Ishikawa (cell line): Measurements from ENCODE around the gene PARP1.

ENCODE experiments used
- CEBPB ChIP-seq: IDR thresholded peaks from 2 replicates; pipeline ENCODE4 v1.6.1; 2012
- CREB1 ChIP-seq: IDR thresholded peaks from 2 replicates; pipeline ENCODE4 v1.6.1; 2012; ENCODE audit warnings: low read depth
- EGR1 ChIP-seq: IDR thresholded peaks from 2 replicates; pipeline ENCODE4 v1.6.1; 2012
- EP300 ChIP-seq: IDR thresholded peaks from 2 replicates; pipeline ENCODE4 v1.6.1; 2012; ENCODE audit warnings: borderline replicate concordance
- FOXM1 ChIP-seq: IDR thresholded peaks from 2 replicates; pipeline ENCODE4 v1.6.1; 2012; ENCODE audit warnings: low read depth, borderline replicate concordance
- NFIC ChIP-seq: IDR thresholded peaks from 2 replicates; pipeline ENCODE4 v1.6.1; 2012
- RAD21 ChIP-seq: IDR thresholded peaks from 2 replicates; pipeline ENCODE4 v1.6.1; 2012; ENCODE audit warnings: low read depth
- TAF1 ChIP-seq: IDR thresholded peaks from 2 replicates; pipeline ENCODE4 v1.6.1; 2012; ENCODE audit warnings: low read depth, mild to moderate bottlenecking
- TCF12 ChIP-seq: IDR thresholded peaks from 2 replicates; pipeline ENCODE4 v1.6.1; 2012; ENCODE audit warnings: low read depth
- TEAD4 ChIP-seq: IDR thresholded peaks from 2 replicates; pipeline ENCODE4 v1.6.1; 2012
- YY1 ChIP-seq: IDR thresholded peaks from 2 replicates; pipeline ENCODE4 v1.6.1; 2012; ENCODE audit warnings: low read depth
- ZBTB7A ChIP-seq: IDR thresholded peaks from 2 replicates; pipeline ENCODE4 v1.6.1; 2012; ENCODE audit warnings: low read depth
- TF ChIP-seq, protein P1 (sequence below): IDR thresholded peaks from 2 replicates; pipeline ENCODE4 v1.6.1; 2012
- TF ChIP-seq, protein P2 (sequence below): IDR thresholded peaks from 2 replicates; pipeline ENCODE4 v1.6.1; 2012; ENCODE audit warnings: low read depth, mild to moderate bottlenecking
- TF ChIP-seq, protein P3 (sequence below): IDR thresholded peaks from 2 replicates; pipeline ENCODE4 v1.6.1; 2012

PARP1 gene

DNA sequence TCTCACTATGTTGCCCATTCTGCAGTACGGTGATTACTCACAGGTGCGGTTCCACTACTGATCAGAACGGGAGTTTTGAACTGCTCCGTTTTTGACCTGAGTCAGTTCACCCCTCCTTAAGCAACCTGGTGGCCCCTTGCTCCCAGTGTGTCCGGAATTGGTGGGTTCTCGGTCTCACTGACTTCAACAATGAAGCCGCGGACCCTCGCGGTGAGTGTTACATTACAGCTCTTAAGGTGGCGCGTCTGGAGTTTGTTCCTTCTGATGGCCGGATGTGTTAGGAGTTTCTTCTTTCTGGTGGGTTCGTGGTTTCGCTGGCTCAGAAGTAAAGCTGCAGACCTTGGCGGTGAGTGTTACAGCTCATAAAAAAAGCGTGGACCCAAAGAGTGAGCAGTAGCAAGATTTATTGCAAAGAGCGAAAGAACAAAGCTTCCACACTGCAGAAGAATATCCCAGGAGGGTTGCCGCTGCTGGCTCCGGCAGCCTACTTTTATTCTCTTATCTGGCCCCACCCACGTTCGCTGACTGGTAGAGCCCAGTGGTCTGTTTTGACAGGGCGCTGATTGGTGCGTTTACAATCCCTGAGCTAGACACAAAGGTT lies 17.6 kb upstream of the PARP1 start:
- TF ChIP-seq CEBPB (no peak), EGR1 (no peak), RAD21 (no peak), TEAD4 (no peak), FOXM1 (no peak)

DNA sequence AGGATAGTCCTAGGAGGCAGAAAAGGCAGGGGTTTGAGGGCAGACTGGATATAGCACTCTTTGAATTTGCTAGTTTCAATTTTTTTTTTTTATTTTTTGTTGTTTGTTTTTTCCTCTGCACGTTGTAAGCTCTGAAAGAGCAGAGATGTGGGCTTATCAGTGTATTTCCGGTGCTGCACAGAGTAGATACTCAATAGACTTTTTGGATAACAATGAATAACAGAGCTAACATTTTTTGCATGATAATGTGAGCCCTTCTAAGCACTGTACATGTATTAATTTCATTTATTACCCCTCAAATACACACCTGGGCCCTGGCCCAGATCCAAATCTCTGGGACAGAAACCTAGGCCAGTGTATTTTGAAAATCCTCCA lies 17.1 kb upstream of the PARP1 start:
- TF ChIP-seq FOXM1 (no peak), TCF12 (no peak), EP300 (no peak), EGR1 (no peak), TEAD4 (no peak), RAD21 (no peak), ZBTB7A (no peak), NFIC (no peak), TAF1 (no peak)
- TF ChIP-seq, protein P1, sequence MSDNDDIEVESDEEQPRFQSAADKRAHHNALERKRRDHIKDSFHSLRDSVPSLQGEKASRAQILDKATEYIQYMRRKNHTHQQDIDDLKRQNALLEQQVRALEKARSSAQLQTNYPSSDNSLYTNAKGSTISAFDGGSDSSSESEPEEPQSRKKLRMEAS = no peak
- TF ChIP-seq, protein P2, sequence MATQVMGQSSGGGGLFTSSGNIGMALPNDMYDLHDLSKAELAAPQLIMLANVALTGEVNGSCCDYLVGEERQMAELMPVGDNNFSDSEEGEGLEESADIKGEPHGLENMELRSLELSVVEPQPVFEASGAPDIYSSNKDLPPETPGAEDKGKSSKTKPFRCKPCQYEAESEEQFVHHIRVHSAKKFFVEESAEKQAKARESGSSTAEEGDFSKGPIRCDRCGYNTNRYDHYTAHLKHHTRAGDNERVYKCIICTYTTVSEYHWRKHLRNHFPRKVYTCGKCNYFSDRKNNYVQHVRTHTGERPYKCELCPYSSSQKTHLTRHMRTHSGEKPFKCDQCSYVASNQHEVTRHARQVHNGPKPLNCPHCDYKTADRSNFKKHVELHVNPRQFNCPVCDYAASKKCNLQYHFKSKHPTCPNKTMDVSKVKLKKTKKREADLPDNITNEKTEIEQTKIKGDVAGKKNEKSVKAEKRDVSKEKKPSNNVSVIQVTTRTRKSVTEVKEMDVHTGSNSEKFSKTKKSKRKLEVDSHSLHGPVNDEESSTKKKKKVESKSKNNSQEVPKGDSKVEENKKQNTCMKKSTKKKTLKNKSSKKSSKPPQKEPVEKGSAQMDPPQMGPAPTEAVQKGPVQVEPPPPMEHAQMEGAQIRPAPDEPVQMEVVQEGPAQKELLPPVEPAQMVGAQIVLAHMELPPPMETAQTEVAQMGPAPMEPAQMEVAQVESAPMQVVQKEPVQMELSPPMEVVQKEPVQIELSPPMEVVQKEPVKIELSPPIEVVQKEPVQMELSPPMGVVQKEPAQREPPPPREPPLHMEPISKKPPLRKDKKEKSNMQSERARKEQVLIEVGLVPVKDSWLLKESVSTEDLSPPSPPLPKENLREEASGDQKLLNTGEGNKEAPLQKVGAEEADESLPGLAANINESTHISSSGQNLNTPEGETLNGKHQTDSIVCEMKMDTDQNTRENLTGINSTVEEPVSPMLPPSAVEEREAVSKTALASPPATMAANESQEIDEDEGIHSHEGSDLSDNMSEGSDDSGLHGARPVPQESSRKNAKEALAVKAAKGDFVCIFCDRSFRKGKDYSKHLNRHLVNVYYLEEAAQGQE = no peak
- TF ChIP-seq, protein P3, sequence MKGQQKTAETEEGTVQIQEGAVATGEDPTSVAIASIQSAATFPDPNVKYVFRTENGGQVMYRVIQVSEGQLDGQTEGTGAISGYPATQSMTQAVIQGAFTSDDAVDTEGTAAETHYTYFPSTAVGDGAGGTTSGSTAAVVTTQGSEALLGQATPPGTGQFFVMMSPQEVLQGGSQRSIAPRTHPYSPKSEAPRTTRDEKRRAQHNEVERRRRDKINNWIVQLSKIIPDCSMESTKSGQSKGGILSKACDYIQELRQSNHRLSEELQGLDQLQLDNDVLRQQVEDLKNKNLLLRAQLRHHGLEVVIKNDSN = no peak

DNA sequence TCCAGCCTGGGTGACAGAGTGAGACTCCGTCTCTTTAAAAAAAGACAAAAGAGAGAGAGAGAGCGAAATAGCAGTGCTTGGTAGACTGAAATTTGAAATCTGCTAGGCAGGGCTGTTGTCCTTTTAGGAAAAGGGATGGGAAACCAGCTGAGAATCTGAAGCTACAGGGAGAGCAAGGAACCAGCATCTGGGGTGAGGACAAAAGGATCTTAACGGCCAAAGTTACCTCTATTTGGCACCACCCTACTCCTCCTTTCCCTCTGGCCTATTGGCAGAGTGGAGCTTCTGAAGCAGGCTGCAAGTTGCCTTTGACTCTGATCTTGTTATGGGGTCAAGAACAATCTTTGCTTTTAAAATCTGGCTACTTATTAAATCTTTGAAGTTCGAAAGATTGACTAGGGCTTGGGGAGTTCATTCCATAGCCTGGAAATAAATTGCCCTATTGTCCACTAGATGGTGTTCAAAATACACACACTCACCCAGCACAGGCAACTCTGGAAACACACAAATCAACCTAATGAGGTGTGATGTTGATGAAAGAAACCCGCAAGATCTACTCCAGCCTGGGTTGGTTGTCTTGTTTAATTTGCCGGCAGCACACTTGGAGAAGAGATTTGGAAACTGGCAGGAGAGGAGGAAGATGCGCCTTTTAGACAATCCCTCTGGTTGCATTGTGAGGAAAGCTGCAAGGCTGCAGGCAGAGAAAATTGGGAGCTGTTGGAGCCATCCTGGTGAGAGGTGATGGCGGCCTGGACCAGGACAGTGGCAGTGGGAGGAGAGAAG lies 16.5 kb upstream of the PARP1 start:
- TF ChIP-seq RAD21 (peak; percentile 75), EP300 (no peak)
- TF ChIP-seq, protein P1 = no peak

DNA sequence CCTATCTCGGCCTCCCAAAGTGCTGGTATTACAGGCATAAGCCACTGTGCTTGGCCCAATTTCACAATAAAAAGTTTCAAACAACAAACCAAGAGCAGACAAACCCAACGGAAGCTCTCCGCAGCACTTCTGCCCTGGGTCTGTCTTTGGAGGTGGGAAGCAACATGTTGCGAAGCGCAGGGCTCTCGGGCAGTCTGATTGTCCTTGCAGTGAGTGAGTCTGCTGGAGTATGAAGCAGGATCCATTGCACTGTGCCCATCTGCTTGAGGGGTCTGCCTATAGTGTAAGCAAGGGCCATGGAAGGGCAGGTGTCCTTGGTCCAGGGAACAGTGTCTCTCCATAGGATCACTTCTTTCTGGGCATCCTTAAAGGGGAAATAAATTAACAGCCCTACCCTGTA lies 14.6 kb upstream of the PARP1 start:
- TF ChIP-seq, protein P3 = no peak
- TF ChIP-seq EP300 = no peak
- no peak for TF ChIP-seq TEAD4
- TF ChIP-seq EGR1 = no peak
- TF ChIP-seq CEBPB = no peak
- TF ChIP-seq TCF12 = no peak
- TF ChIP-seq TAF1 = no peak
- no peak for TF ChIP-seq RAD21
- TF ChIP-seq, protein P1 = no peak
- TF ChIP-seq FOXM1 = no peak
- TF ChIP-seq YY1 = no peak
- no peak for TF ChIP-seq ZBTB7A

DNA sequence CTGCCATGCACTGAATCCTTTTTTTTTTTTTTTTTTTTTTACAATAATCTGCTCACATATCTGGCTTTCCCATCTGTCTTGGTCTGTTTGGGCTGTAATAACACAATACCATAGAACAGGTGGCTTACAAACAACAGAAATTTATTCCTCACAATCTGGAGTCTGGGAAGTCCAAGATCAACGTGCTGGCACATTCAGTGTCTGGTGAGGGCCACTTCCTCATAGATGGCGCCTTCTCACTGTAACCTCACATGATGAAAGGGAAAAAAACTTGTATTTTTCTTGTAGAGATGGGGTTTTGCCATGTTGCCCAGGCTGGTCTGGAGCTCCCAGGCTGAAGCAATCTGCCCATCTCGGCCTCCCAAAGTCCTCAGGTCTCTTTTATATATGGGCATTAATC lies 13.0 kb upstream of the PARP1 start:
- TF ChIP-seq CREB1 (no peak), TEAD4 (no peak), NFIC (no peak), FOXM1 (no peak), CEBPB (no peak), EP300 (no peak), TCF12 (no peak), YY1 (no peak), TAF1 (no peak), RAD21 (no peak), ZBTB7A (no peak), EGR1 (no peak)
- TF ChIP-seq, protein P2 = no peak
- TF ChIP-seq, protein P1 = no peak
- TF ChIP-seq, protein P3 = no peak

DNA sequence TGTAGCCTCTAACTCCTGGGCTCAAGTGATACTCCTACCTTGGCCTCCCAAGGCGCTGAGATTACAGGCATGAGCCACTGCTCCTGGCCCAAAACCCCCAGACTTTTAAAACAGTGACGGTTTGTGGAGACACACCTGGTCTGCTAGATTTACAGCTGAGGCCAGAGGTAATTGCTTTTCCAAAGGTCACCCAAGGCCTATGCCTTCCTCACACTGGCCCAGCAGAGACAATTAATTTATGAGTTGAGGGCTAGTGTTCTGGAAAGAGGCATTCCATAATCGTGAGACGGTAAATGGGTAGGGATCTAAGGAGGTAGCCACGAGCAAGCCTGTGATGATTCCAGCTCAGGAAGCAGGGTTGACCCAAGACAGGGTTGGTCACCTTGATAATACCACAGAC lies 12.4 kb upstream of the PARP1 start:
- TF ChIP-seq, protein P3 = no peak
- TF ChIP-seq ZBTB7A (no peak), TCF12 (no peak)
- TF ChIP-seq, protein P1 = no peak
- TF ChIP-seq, protein P2 = no peak
